ENCODE results near the gene OPHN1. TPM values are rescaled to one million over a fixed set of nuclear protein-coding genes. Genes with fewer than 3 reads are reported as not detected.

OPHN1 gene
- total RNA-seq, 4 donors from 2014 or later: 4.9 to 20.1 (median 8.1) TPM

DNA sequence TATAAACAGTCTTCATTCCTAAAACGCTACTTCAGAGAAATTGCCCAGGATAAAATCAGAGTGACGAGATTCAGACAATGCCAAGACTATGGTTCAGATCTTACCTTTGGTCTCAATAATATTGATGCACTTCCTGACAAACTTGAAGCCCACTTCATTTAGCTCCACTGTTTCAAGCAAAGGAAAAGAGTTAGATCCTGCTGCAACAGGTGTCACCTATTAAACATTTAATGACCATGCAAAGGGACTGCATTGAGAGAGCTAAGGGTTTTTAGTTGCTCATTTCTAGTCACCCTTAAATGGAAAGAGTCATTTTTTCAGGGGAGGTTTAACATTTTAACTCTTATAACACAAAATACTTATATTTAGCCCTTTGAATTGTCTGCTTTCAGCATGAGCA lies 239.5 kb downstream of the OPHN1 start:
- intact Hi-C loops (cut with DNase I; ENCODE audit: low total_unique reads): no loop called here
- no peak overlapping the region for H3K4me3 ChIP-seq (ENCODE audit: low read depth, poor library complexity, severe bottlenecking)
- 76 to 89% methylated on average over 2 of the region's 2 CpGs for WGBS, 2 donors
- DNase-seq (ENCODE audit: low spot score in 2 of 2): no peak
- no peak for TF ChIP-seq POLR2A (IDR thresholded peaks at IDR 0.05)
- TF ChIP-seq, protein P1, sequence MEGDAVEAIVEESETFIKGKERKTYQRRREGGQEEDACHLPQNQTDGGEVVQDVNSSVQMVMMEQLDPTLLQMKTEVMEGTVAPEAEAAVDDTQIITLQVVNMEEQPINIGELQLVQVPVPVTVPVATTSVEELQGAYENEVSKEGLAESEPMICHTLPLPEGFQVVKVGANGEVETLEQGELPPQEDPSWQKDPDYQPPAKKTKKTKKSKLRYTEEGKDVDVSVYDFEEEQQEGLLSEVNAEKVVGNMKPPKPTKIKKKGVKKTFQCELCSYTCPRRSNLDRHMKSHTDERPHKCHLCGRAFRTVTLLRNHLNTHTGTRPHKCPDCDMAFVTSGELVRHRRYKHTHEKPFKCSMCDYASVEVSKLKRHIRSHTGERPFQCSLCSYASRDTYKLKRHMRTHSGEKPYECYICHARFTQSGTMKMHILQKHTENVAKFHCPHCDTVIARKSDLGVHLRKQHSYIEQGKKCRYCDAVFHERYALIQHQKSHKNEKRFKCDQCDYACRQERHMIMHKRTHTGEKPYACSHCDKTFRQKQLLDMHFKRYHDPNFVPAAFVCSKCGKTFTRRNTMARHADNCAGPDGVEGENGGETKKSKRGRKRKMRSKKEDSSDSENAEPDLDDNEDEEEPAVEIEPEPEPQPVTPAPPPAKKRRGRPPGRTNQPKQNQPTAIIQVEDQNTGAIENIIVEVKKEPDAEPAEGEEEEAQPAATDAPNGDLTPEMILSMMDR (IDR thresholded peaks at IDR 0.05): no peak

DNA sequence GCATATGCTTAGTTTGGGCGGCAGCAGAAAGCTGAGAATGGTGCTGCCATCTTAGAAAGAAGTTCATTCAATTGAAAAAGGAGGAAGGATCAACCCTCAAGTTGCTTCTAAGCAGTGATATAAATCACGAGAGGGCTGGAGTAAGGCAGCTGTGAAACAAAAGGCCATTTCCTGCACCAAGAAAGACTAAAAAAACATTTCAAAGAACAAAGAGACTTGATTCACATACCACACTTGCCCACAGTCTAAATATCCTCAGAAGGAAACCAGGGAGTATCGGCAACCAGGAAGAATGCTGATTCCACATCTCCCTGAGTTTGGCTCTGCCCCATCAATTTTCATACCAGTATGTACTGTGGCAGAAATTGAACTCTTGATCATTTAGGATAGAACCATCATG lies 240.1 kb downstream of the OPHN1 start:
- no peak overlapping the region for H3K4me3 ChIP-seq (ENCODE audit: low read depth, poor library complexity, severe bottlenecking)
- DNase-seq (ENCODE audit: low spot score in 2 of 2): no peak
- intact Hi-C loops (cut with DNase I; ENCODE audit: low total_unique reads): no loop called here
- 54 to 71% methylated on average over 3 of the region's 3 CpGs for WGBS, 2 donors
- TF ChIP-seq, protein P1 (IDR thresholded peaks at IDR 0.05): no peak
- no peak for TF ChIP-seq POLR2A (IDR thresholded peaks at IDR 0.05)

DNA sequence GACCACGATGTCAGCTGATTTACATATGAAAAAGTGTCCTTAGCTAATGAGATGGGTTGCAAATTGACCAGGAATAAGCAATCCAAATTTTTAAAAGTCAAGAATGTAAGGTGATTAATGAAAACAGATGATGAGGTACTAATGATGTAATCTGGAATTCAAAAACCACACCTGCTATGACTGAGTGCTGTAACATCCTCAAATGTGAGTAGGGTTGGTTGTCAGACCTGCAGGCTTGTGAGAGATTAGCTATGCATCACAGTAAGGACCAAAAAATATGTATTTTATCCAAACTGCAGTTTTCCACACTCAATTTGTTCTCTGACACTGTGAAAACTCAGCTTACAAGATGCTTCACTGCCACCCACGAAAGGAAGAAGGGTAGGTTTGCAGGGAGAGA lies 242.5 kb downstream of the OPHN1 start:
- H3K4me3 ChIP-seq (ENCODE audit: low read depth, poor library complexity, severe bottlenecking): no peak overlapping the region
- TF ChIP-seq, protein P1 (IDR thresholded peaks at IDR 0.05): no peak
- TF ChIP-seq POLR2A (IDR thresholded peaks at IDR 0.05): no peak
- 56 to 84% methylated on average over 2 of the region's 2 CpGs for WGBS, 2 donors
- no peak for DNase-seq (ENCODE audit: low spot score in 2 of 2)
- intact Hi-C loops (cut with DNase I; ENCODE audit: low total_unique reads): no loop called here

DNA sequence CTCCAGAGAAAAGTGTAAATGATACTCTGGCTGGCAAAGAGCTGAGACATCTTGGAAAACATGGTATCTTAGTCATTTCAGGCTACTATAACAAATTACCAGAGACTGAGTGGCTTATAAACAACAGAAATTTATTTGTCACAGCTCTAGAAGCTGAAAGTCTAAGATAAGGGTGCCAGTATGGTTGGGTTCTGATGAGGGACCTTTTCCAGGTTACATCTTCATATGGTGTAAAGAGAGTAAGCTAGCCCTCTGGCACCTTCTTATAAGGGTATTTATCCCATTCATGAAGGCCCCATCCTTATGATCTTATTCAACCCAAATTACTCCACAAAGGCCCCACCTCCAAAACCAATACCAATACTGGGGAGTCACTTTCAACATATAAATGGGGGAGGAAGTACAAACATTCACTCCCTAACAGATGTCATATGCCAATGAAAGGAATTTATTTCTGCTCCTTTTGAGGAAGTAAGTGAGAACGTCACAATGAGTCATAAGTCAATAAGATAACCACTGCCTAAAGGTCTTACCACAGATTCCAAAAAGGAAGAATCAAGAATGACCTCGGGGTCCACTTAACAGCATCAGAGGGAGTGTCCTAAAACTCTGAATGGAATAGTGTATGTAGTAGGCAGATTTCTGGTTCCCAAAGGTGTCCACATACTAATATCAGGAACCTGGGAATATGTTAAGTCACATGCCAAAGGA lies 246.6 kb downstream of the OPHN1 start:
- H3K4me3 ChIP-seq (ENCODE audit: low read depth, poor library complexity, severe bottlenecking): no peak overlapping the region
- no peak for TF ChIP-seq POLR2A (IDR thresholded peaks at IDR 0.05)
- TF ChIP-seq, protein P1 (IDR thresholded peaks at IDR 0.05): no peak
- no peak for DNase-seq (ENCODE audit: low spot score in 2 of 2)
- intact Hi-C loops (cut with DNase I; ENCODE audit: low total_unique reads): no loop called here
- WGBS, 2 donors: 47 to 50% methylated on average over 2 of the region's 2 CpGs

DNA sequence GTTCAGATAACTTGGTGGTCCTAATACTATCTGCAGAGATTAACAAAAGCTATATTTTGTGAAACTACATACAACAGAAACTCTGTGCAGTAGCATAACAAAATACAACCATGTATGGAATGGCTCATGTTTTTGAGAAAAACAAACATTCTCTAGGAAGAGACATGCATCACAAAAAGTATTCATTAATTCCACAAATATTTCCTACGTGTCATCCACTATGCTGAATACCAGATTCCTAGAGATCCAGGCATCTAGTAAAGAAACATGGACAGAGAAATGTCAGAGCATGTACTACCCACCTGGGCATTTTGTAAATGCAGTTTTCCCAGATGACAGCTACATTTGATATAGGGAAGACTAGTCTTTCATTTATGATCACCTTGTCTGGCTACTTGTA lies 248.1 kb downstream of the OPHN1 start:
- 54 to 73% methylated on average over 1 of the region's 1 CpG for WGBS, 2 donors
- intact Hi-C loops (cut with DNase I; ENCODE audit: low total_unique reads): no loop called here
- TF ChIP-seq, protein P1 (IDR thresholded peaks at IDR 0.05): no peak
- no peak for TF ChIP-seq POLR2A (IDR thresholded peaks at IDR 0.05)
- DNase-seq (ENCODE audit: low spot score in 2 of 2): no peak
- H3K4me3 ChIP-seq (ENCODE audit: low read depth, poor library complexity, severe bottlenecking): no peak overlapping the region

Data from lower leg skin (tissue), 4 donors.